Astrocyte (in vitro differentiated cells and primary cell): ENCODE results near the gene SEMA3B. TPM values are rescaled to one million over a fixed set of nuclear protein-coding genes. Genes with fewer than 3 reads are reported as not detected.

Source experiments
- DNase-seq: peaks from one replicate; pipeline ENCODE4 v3.0.0-alpha.2; 2010; ENCODE audit warnings: low read depth
- FAIRE-seq: peaks from 2 replicates; lab custom pipeline; 2011; peaks lifted over from hg19 to GRCh38; lab: Jason Lieb, UNC
- H2AFZ ChIP-seq: 2 replicates; pipeline ENCODE4 v1.6.0; 2012; ENCODE audit warnings: low read depth, low read length, inconsistent platforms
- H3K27ac ChIP-seq: 2 replicates; pipeline ENCODE4 v1.5.1; 2011; ENCODE audit warnings: low read depth, low read length, inconsistent platforms
- H3K27me3 ChIP-seq: 2 replicates; pipeline ENCODE4 v1.6.0; 2011; ENCODE audit warnings: low read length, inconsistent platforms; ENCODE audit not compliant: insufficient read depth
- H3K36me3 ChIP-seq: 2 replicates; pipeline ENCODE4 v1.5.1; 2011; ENCODE audit warnings: low read length, inconsistent platforms; ENCODE audit not compliant: insufficient read depth
- H3K4me1 ChIP-seq: 2 replicates; pipeline ENCODE4 v1.5.1; 2011; ENCODE audit warnings: low read length, inconsistent platforms; ENCODE audit not compliant: insufficient read depth
- H3K4me2 ChIP-seq: 2 replicates; pipeline ENCODE4 v1.6.0; 2012; ENCODE audit warnings: low read length, inconsistent platforms
- H3K4me3 ChIP-seq: 2 replicates; pipeline ENCODE4 v1.5.1; 2011; ENCODE audit warnings: low read depth, mild to moderate bottlenecking, low read length, inconsistent platforms; ENCODE audit not compliant: insufficient read depth
- H3K79me2 ChIP-seq: 2 replicates; pipeline ENCODE4 v1.6.0; 2012; ENCODE audit warnings: mild to moderate bottlenecking, low read length, inconsistent platforms; ENCODE audit not compliant: insufficient read depth
- H3K9ac ChIP-seq: 2 replicates; pipeline ENCODE4 v1.6.0; 2012; ENCODE audit warnings: mild to moderate bottlenecking, low read length, inconsistent platforms
- H3K9me3 ChIP-seq: 2 replicates; pipeline ENCODE4 v1.5.1; 2012; ENCODE audit warnings: low read depth, mild to moderate bottlenecking, low read length, inconsistent platforms; ENCODE audit not compliant: insufficient read depth
- H4K20me1 ChIP-seq: 2 replicates; pipeline ENCODE4 v1.6.0; 2012; ENCODE audit warnings: low read length, inconsistent platforms; ENCODE audit not compliant: insufficient read depth
- H3K27ac Mint-ChIP-seq: one replicate; pipeline ENCODE4 v1.8.0; 2021; ENCODE audit warnings: mild to moderate bottlenecking, mixed read lengths; ENCODE audit not compliant: unreplicated experiment
- H3K27me3 Mint-ChIP-seq: one replicate; pipeline ENCODE4 v1.8.0; 2021; ENCODE audit warnings: low read depth, mixed read lengths; ENCODE audit not compliant: unreplicated experiment
- H3K36me3 Mint-ChIP-seq: one replicate; pipeline ENCODE4 v1.8.0; 2021; ENCODE audit warnings: low read depth, mixed read lengths; ENCODE audit not compliant: unreplicated experiment
- H3K4me1 Mint-ChIP-seq: one replicate; pipeline ENCODE4 v1.8.0; 2021; ENCODE audit warnings: low read depth, mixed read lengths; ENCODE audit not compliant: unreplicated experiment
- H3K4me3 Mint-ChIP-seq: one replicate; pipeline ENCODE4 v1.8.0; 2021; ENCODE audit warnings: mild to moderate bottlenecking, moderate library complexity, mixed read lengths; ENCODE audit not compliant: unreplicated experiment
- H3K9me3 Mint-ChIP-seq: one replicate; pipeline ENCODE4 v1.8.0; 2021; ENCODE audit warnings: mild to moderate bottlenecking, mixed read lengths; ENCODE audit not compliant: unreplicated experiment
- CTCF ChIP-seq: IDR thresholded peaks from 2 replicates; pipeline ENCODE4 v1.5.1; 2011; ENCODE audit warnings: low read depth, mild to moderate bottlenecking, inconsistent platforms, low read length, moderate library complexity; ENCODE audit not compliant: insufficient read depth
- EZH2 ChIP-seq: IDR thresholded peaks from 2 replicates; pipeline ENCODE4 v1.6.1; 2012; ENCODE audit warnings: mild to moderate bottlenecking, low read length, inconsistent platforms; ENCODE audit not compliant: insufficient read depth
- total RNA-seq: library from RNA; stranded (reverse); gene quantifications from 2 replicates; pipeline ENCODE4 v1.2.1, GENCODE V29; 2021

SEMA3B gene
- total RNA-seq, 1 donor from 2014 or later: 5.9 TPM

- H2AFZ ChIP-seq: peak overlapping the region; percentile 58
- H3K4me1 ChIP-seq: peaks cover 16% of the 10 kb centered on the region
- H3K27me3 Mint-ChIP-seq: no peaks in the 10 kb centered on the region
- TF ChIP-seq CTCF (no peak), EZH2 (no peak)
- no peaks in the 10 kb centered on the region for H3K27me3 ChIP-seq
- no peaks in the 10 kb centered on the region for H3K36me3 Mint-ChIP-seq
- peak overlapping the region; percentile 95 for H3K9ac ChIP-seq
- peak overlapping the region; percentile 89 for H3K27ac Mint-ChIP-seq
- H4K20me1 ChIP-seq: peaks cover 7% of the 10 kb centered on the region
- no peaks in the 10 kb centered on the region for H3K9me3 Mint-ChIP-seq
- DNase-seq (no peak), FAIRE-seq (no peak)
- H3K9me3 ChIP-seq: no peaks in the 10 kb centered on the region
- H3K27ac ChIP-seq: no peak overlapping the region
- H3K4me3 ChIP-seq: no peak overlapping the region
- peak overlapping the region; percentile 80 for H3K4me3 Mint-ChIP-seq
- peaks cover 12% of the 10 kb centered on the region for H3K36me3 ChIP-seq
- peaks cover 39% of the 10 kb centered on the region for H3K79me2 ChIP-seq
- peak overlapping the region; percentile 99 for H3K4me2 ChIP-seq
- H3K4me1 Mint-ChIP-seq: peaks cover 11% of the 10 kb centered on the region
These were observed 24.3 kb downstream of the SEMA3B start for GRCh38 chr3:50293079-50293801.

GRCh38 chr3:50294089-50294488 lies 25.1 kb downstream of the SEMA3B start:
- H3K4me3 Mint-ChIP-seq: peak overlapping the region; percentile 34
- FAIRE-seq: no peak

More at GRCh38 chr3:50294089-50294488, 25.1 kb downstream of the SEMA3B start:
- Mint-ChIP-seq H3K4me1 (peaks cover 11% of the 10 kb centered on the region), H3K27me3 (no peaks in the 10 kb centered on the region), H3K9me3 (no peaks in the 10 kb centered on the region), H3K36me3 (no peaks in the 10 kb centered on the region), H3K27ac (no peak overlapping the region)
- H3K27me3 ChIP-seq: no peaks in the 10 kb centered on the region
- no peak overlapping the region for H2AFZ ChIP-seq
- H3K79me2 ChIP-seq: peaks cover 38% of the 10 kb centered on the region
- H3K9me3 ChIP-seq: no peaks in the 10 kb centered on the region
- no peak overlapping the region for H3K27ac ChIP-seq
- no peak overlapping the region for H3K9ac ChIP-seq
- H3K36me3 ChIP-seq: peaks cover 4% of the 10 kb centered on the region
- no peak for TF ChIP-seq CTCF
- no peak for TF ChIP-seq EZH2
- H4K20me1 ChIP-seq: peaks cover 7% of the 10 kb centered on the region
- peaks cover 22% of the 10 kb centered on the region for H3K4me1 ChIP-seq
- no peak overlapping the region for H3K4me2 ChIP-seq
- H3K4me3 ChIP-seq: no peak overlapping the region
- no peak for DNase-seq
